SK-N-SH treated with all-trans-retinoic acid at 6 μM for 48 hours (cell line): ENCODE results near the gene SLC13A3.

ENCODE experiments used
- ATAC-seq: fragments of 200-7000 bp; cut with Tn5 transposase; 3 replicates; pipeline ENCODE4 v1.9.1; 2020; ENCODE audit warnings: mild to moderate bottlenecking, moderate library complexity
- ARNTL ChIP-seq: fragments of 450-650 bp; formaldehyde crosslinking; IDR thresholded peaks from 2 replicates; pipeline ENCODE4 v1.5.0; 2020; ENCODE audit warnings: low read depth, mild to moderate bottlenecking, moderate library complexity, borderline replicate concordance
- BACH2 ChIP-seq: fragments of 250-450 bp; sonication (Bioruptor Pico); IDR thresholded peaks from 2 replicates; pipeline ENCODE4 v1.9.0; 2021; ENCODE audit warnings: mild to moderate bottlenecking, borderline replicate concordance
- CREB5 ChIP-seq: fragments of 250-450 bp; sonication (Bioruptor Pico); IDR thresholded peaks from 2 replicates; pipeline ENCODE4 v1.5.1; 2020; ENCODE audit warnings: low read depth, mild to moderate bottlenecking, moderate library complexity
- CSRNP3 ChIP-seq: fragments of 250-450 bp; sonication (Bioruptor Pico); IDR thresholded peaks from 2 replicates; pipeline ENCODE4 v1.5.1; 2021; ENCODE audit warnings: mild to moderate bottlenecking, moderate library complexity
- ESRRG ChIP-seq: fragments of 250-450 bp; sonication (Bioruptor Pico); IDR thresholded peaks from 2 replicates; pipeline ENCODE4 v1.6.1; 2021; ENCODE audit warnings: mild to moderate bottlenecking
- GLIS3 ChIP-seq: fragments of 250-450 bp; sonication (Bioruptor Pico); IDR thresholded peaks from 2 replicates; pipeline ENCODE4 v1.5.0; 2020; ENCODE audit warnings: mild to moderate bottlenecking, moderate library complexity
- PATZ1 ChIP-seq: fragments of 250-450 bp; sonication (Bioruptor Pico); IDR thresholded peaks from 2 replicates; pipeline ENCODE4 v1.8.0; 2020; ENCODE audit warnings: mild to moderate bottlenecking, moderate library complexity, borderline replicate concordance
- POU6F1 ChIP-seq: fragments of 250-450 bp; sonication (Bioruptor Pico); IDR thresholded peaks from 2 replicates; pipeline ENCODE4 v1.8.0; 2021; ENCODE audit warnings: low read depth, mild to moderate bottlenecking, moderate library complexity, borderline replicate concordance
- PPARA ChIP-seq: fragments of 250-450 bp; sonication (Bioruptor Pico); IDR thresholded peaks from 2 replicates; pipeline ENCODE4 v1.5.0; 2020; ENCODE audit warnings: mild to moderate bottlenecking, borderline replicate concordance
- RARB ChIP-seq: fragments of 250-450 bp; sonication (Bioruptor Pico); IDR thresholded peaks from 2 replicates; pipeline ENCODE4 v1.8.0; 2021; ENCODE audit warnings: mild to moderate bottlenecking, moderate library complexity
- SNAI2 ChIP-seq: fragments of 250-450 bp; sonication (Bioruptor Pico); IDR thresholded peaks from 2 replicates; pipeline ENCODE4 v1.5.0; 2020; ENCODE audit warnings: mild to moderate bottlenecking, moderate library complexity
- TCF4 ChIP-seq: fragments of 250-450 bp; sonication (Bioruptor Pico); IDR thresholded peaks from 2 replicates; pipeline ENCODE4 v1.8.0; 2021; ENCODE audit warnings: mild to moderate bottlenecking, moderate library complexity, borderline replicate concordance
- TOX ChIP-seq: fragments of 250-450 bp; sonication (Bioruptor Pico); IDR thresholded peaks from 2 replicates; pipeline ENCODE4 v1.8.0; 2021; ENCODE audit warnings: mild to moderate bottlenecking, moderate library complexity, borderline replicate concordance
- TSHZ2 ChIP-seq: fragments of 250-450 bp; sonication (Bioruptor Pico); IDR thresholded peaks from 2 replicates; pipeline ENCODE4 v1.5.0; 2020; ENCODE audit warnings: mild to moderate bottlenecking, moderate library complexity
- ZC3H10 ChIP-seq: fragments of 250-450 bp; sonication (Bioruptor Pico); IDR thresholded peaks from 2 replicates; pipeline ENCODE4 v1.5.1; 2021; ENCODE audit warnings: mild to moderate bottlenecking, moderate library complexity
- ZFP3 ChIP-seq: fragments of 250-450 bp; sonication (Bioruptor Pico); IDR thresholded peaks from 2 replicates; pipeline ENCODE4 v1.5.0; 2020; ENCODE audit warnings: mild to moderate bottlenecking, moderate library complexity
- ZFP30 ChIP-seq: fragments of 450-650 bp; formaldehyde crosslinking; IDR thresholded peaks from 2 replicates; pipeline ENCODE4 v1.5.0; 2022; ENCODE audit warnings: mild to moderate bottlenecking, moderate library complexity
- ZNF70 ChIP-seq: fragments of 450-650 bp; formaldehyde crosslinking; IDR thresholded peaks from 2 replicates; pipeline ENCODE4 v1.5.0; 2020; ENCODE audit warnings: mild to moderate bottlenecking, moderate library complexity
- ZNF8 ChIP-seq: fragments of 450-650 bp; formaldehyde crosslinking; IDR thresholded peaks from 2 replicates; pipeline ENCODE4 v1.5.0; 2020; ENCODE audit warnings: mild to moderate bottlenecking, moderate library complexity

The SLC13A3 gene

GRCh38 chr20:46681032-46681854 is 30.0 kb upstream of the SLC13A3 start:
- TF ChIP-seq ESRRG (CRISPR knock-in tag) (no peak), CREB5 (CRISPR knock-in tag) (no peak), SNAI2 (CRISPR knock-in tag) (no peak), POU6F1 (CRISPR knock-in tag) (no peak), ZFP3 (CRISPR knock-in tag) (no peak), TOX (no peak), ARNTL (CRISPR knock-in tag) (no peak), ZNF8 (CRISPR knock-in tag) (no peak), PATZ1 (CRISPR knock-in tag) (no peak), GLIS3 (CRISPR knock-in tag) (no peak), BACH2 (no peak), CSRNP3 (CRISPR knock-in tag) (no peak), ZC3H10 (no peak), TCF4 (CRISPR knock-in tag) (no peak), TSHZ2 (CRISPR knock-in tag) (no peak), RARB (CRISPR knock-in tag) (no peak), ZNF70 (CRISPR knock-in tag) (no peak), ZFP30 (CRISPR knock-in tag) (no peak), PPARA (no peak)
- ATAC-seq = peak; percentile 83

- TF ChIP-seq ARNTL (CRISPR knock-in tag) (no peak), ZFP30 (CRISPR knock-in tag) (no peak), ESRRG (CRISPR knock-in tag) (no peak), TCF4 (CRISPR knock-in tag) (no peak), PPARA (no peak), ZC3H10 (no peak), ZFP3 (CRISPR knock-in tag) (no peak), CSRNP3 (CRISPR knock-in tag) (no peak), CREB5 (CRISPR knock-in tag) (no peak), GLIS3 (CRISPR knock-in tag) (no peak)
- no peak for ATAC-seq
Observed at GRCh38 chr20:46680684-46681031, 29.4 kb upstream of the SLC13A3 start.
